OCI-LY3 (cell line): ENCODE data around the gene COLGALT1.

Experiments
- CTCF ChIP-seq: fragments of 200-600, 300-600 bp; sonication (generic); IDR thresholded peaks from 2 replicates; pipeline ENCODE4 v1.5.1; 2014; ENCODE audit warnings: antibody characterized with exemption, low read length, low read depth
- EZH2phosphoT487 ChIP-seq: fragments of 200-600 bp; shearing (Covaris generic); IDR thresholded peaks from 2 replicates; pipeline ENCODE4 v1.6.1; 2018; ENCODE audit warnings: antibody characterized with exemption, mixed run types, low read depth

- TF ChIP-seq CTCF (no peak), EZH2phosphoT487 (no peak)
Measured at GRCh38 chr19:17579661-17580244, 24.3 kb downstream of the COLGALT1 start.
